Skeletal muscle cell (primary cell): ENCODE results near the gene RNF215.
"Not testable (repeated sequence)": the region's sequence is repeated elsewhere in the genome, so short reads cannot be mapped to it uniquely, and the experiment has no call there.

ENCODE experiments used
- DNase-seq: peaks from one replicate; pipeline ENCODE4 v3.0.0-alpha.2; 2010; ENCODE audit warnings: low read depth
- H3K4me3 ChIP-seq: 2 replicates; pipeline ENCODE4 v1.5.1; 2011; ENCODE audit warnings: low read depth, mild to moderate bottlenecking, control low read depth, low read length, moderate library complexity

Gene RNF215

DNA sequence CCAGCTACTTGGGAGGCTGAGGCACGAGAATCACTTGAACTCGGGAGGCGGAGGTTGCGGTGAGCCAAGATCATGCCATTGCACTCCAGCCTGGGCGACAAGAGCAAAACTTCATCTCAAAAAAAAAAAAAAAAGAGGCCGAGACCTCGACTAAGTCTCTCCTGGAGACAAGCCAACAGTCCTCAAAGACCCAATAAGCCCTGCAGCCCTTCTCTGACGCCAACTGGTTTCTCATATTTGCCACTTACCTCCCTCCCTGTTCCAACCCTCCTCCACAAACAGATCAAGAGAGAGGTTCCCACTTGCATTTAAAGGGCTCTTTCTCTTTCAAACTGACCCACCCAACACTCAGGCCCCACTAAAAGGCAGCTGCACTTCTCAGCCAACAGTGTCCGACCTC is 48.9 kb downstream of the RNF215 start:
- not testable (repeated sequence) for H3K4me3 ChIP-seq, DNase-seq

DNA sequence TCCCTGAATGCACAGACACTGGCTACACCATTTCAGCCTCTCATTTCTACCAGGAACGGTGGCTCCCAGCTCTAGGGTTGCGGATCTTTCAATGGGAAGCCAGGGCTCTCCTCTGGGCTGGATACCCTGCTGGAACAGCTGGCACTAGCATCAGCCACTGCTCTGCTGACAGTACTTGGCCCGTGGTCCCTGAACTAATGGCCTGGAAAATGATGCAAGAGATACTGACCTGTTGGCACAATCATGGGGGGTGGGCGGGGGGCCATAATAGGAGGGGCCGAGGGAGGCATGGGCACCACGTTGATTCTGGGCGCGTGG is 49.8 kb downstream of the RNF215 start:
- DNase-seq, result no peak
- H3K4me3 ChIP-seq, result no peak overlapping the region

DNA sequence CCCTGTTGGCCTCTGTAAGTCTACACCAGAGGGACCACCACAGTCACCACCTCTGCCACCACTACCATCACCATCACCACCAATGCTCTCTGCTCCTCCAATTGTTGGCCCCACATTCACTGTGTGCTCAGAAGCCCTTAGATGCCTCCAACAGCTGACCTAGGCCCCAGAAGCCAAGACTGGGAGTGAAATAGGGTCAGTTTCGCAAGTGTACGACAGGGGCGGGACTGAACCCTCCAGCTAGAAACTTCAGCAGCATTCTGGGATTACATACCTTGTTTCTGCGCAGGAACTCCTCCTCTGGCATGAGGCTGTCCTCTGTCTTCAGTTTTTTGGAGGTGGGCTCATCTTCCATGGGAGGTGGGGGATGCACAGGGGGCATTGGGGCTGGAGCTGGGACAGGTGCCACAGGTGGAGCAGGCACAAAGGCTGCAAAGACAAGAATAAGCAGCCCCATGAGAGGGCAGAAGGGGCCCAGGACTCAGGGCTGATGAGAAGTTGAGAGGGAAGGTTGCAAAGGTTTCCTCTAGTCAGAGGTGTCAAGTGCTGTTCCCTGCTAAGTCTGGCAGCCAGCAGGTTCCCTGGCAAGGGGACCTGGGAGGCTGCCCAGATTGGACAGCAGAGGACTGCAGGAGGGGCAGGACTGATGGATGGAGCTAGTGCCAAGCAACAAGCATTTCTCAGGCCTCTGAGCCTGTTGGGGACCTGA is 50.3 kb downstream of the RNF215 start:
- no peak overlapping the region for H3K4me3 ChIP-seq
- DNase-seq, result no peak

DNA sequence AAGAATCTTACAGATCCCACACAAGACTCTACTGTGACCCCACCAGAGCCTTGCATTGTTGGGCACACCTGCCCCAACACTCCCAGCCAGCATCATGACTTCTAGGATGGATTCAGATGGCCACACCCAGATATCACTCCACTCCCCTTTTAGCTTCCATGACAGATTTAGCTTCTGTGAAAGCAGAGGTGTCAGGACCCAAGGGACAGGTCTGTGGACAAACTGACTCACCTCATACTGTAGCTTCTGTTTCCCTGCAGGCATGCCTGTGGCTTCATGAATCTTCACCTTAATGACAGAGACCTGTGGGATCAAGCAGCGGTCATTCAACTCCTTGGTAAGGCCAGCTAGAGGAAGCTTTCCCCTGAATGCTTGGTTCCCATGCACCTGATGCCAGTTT is 52.0 kb downstream of the RNF215 start:
- no peak overlapping the region for H3K4me3 ChIP-seq
- no peak for DNase-seq

DNA sequence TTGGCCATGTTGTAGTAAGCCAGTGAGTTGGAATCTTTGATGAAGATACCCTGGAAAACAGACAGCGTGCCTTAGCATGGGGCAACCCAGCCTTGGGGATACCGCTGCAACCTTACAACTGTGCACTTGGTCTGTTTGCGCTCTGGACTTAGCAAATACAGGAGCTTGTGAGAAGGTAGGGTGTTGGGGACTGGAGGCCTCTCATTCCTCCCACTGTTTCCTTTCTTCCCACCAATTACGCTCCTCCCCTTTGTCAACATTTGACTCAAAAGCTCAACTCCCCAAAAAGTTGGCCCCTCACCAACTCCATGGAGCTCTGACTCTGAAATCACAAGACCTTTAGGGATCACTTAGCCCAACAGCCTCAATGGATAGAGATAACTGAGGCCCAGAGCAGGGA is 52.6 kb downstream of the RNF215 start:
- no peak overlapping the region for H3K4me3 ChIP-seq
- no peak for DNase-seq

DNA sequence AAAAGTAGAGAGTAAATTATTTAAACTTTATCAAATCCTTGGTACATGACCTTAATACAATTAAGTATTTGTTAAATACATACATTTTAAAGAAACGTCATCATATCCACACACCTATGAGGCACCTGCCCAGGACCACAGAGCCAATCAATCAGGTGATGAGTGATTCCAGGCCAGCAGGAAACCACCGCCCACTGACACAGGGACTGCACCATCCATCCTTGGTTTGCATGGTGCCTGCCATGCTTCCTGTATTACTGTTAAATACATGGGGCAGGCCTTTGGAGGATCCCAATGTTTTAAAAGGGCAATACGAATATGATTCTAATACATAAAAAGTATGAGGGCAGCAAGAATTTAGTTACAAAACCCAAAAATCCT is 53.5 kb downstream of the RNF215 start:
- no peak overlapping the region for H3K4me3 ChIP-seq
- no peak for DNase-seq

DNA sequence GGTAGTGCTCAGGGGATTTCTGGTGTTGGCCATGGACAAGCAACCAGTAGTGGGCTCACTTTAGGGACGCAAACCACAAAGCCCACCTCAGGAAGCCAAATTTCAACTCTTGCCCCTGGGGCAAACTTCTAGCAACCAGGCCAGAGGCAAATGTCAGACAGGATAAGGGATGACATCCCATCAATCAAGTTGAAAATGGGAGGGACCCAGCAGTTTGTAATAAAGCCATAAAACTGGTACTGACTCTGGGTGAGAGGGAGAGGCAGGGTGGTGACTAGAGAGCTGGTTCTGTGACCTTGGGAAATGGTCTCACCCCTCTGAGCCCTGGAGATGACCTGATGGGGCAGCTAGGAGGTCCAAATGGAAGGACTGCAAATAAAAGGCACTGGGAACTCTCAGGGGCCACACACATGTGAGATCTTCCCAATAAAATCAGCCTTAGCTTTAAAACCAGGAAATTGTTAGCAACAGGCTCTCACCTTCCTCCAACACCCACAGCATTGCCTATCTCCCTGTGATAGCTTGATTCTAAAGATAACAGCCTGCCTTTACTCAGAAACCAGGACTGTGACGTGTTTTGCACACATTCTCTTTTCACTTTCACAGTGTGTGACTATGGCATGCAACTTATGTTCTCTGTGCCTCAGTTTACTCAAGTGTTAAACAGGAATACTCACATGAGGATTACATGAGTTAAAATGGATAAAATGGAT is 54.1 kb downstream of the RNF215 start:
- DNase-seq, result no peak
- no peak overlapping the region for H3K4me3 ChIP-seq

DNA sequence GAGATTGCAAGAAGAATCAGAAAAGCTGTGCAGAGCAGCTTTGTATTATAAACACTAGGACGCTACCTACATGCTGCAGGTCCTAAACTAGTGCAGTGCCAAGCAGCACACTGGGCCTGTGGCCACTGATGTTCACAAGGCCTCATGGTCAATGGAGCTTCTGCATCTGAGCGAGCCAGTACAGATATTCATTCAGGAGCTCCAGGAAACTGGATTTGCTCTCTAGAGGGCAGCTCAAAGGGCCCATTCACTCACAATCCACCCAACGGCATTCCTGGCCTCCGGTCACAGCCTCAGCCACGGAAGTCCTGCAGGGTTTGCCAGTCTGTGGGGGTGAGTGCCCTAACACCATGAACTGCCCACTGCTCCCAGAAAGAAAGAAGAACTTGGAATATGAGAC is 54.7 kb downstream of the RNF215 start:
- no peak for DNase-seq
- H3K4me3 ChIP-seq, result no peak overlapping the region
